ENCODE data around the gene GPC6.

DNA sequence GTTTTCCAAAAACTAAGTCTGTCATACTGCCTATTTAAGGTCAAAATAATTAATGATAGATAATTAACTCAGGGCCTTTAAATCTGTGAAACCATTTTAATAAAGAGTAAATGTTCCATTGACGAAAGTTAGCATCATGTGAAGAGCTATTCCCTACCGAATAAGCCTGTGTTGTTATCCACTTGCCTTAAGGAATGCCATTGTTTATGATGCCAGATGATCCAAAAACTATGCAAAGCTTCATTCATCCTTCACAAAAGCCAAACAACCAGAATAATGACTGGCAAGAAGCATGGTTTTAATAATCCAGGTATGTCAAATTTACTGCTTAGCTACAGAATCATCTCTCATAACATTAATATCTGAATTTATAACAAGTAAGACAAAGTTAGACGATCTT lies 6.5 kb upstream of the GPC6 start:
- TF ChIP-seq TBP (optimal IDR thresholded peaks at IDR 0.05; ENCODE audit: low read depth, low read length) (no peak), JUNB (CRISPR knock-in tag; conservative IDR thresholded peaks at IDR 0.05) (no peak), HDAC6 (IDR thresholded peaks at IDR 0.05; ENCODE audit: low read depth, low read length) (no peak), EGR1 (conservative IDR thresholded peaks at IDR 0.05) (no peak), TCF7L2 (IDR thresholded peaks at IDR 0.05; ENCODE audit: low read depth, low read length) (no peak), FOXK1 (CRISPR knock-in tag; IDR thresholded peaks at IDR 0.05; ENCODE audit: borderline replicate concordance) (no peak), FOS (IDR thresholded peaks at IDR 0.05; ENCODE audit: extremely low read depth, insufficient read length) (no peak)
- TF ChIP-seq, protein P1, sequence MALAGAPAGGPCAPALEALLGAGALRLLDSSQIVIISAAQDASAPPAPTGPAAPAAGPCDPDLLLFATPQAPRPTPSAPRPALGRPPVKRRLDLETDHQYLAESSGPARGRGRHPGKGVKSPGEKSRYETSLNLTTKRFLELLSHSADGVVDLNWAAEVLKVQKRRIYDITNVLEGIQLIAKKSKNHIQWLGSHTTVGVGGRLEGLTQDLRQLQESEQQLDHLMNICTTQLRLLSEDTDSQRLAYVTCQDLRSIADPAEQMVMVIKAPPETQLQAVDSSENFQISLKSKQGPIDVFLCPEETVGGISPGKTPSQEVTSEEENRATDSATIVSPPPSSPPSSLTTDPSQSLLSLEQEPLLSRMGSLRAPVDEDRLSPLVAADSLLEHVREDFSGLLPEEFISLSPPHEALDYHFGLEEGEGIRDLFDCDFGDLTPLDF (CRISPR knock-in tag; IDR thresholded peaks at IDR 0.05) = no peak
- TF ChIP-seq, protein P2, sequence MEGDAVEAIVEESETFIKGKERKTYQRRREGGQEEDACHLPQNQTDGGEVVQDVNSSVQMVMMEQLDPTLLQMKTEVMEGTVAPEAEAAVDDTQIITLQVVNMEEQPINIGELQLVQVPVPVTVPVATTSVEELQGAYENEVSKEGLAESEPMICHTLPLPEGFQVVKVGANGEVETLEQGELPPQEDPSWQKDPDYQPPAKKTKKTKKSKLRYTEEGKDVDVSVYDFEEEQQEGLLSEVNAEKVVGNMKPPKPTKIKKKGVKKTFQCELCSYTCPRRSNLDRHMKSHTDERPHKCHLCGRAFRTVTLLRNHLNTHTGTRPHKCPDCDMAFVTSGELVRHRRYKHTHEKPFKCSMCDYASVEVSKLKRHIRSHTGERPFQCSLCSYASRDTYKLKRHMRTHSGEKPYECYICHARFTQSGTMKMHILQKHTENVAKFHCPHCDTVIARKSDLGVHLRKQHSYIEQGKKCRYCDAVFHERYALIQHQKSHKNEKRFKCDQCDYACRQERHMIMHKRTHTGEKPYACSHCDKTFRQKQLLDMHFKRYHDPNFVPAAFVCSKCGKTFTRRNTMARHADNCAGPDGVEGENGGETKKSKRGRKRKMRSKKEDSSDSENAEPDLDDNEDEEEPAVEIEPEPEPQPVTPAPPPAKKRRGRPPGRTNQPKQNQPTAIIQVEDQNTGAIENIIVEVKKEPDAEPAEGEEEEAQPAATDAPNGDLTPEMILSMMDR (IDR thresholded peaks at IDR 0.05 in 2 of 3, conservative IDR thresholded peaks at IDR 0.05 in 1 of 3; ENCODE audit: insufficient read depth in 2 of 3, low read depth in 1 of 3, low read length in 3 of 3) = no peak
